Measurements from ENCODE around the gene DDAH1.

The DDAH1 gene

DNA sequence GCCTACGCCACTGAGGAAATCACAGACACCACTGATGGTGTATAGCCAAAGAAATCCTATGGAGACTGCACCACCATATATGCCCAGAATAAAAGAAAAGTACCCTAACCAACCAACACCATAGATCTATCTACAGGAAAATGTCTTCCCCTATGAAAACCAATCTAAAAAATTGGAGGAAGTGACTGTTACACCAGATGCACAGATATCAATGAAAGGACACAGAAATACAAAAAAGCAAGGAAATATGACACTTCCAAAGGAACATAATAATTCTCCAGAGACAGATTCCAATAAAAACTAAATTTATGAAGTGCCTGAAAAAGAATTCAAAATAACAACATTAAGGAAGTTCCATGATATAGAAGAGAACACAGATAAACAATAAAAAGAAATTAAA is 131.8 kb downstream of the DDAH1 start:
- no peak for DNase-seq

DNA sequence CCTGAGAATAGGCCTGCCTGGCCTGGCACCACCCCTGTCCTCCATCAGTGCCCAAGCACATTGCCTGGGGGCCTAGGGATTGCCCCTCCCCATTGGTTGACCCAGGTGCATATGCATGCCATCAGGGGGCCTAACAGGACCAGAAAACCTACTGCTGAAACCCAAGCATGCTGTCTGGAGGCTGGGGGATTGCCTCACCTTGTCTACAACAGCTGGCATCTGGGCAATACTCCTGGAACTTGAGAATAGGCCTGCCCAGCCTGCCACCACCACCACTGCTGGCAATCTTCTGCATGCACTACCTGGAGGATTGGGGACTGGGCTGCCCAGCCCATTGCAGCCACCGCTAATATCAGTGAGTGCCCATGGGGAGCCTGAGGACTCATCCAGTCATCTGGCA is 132.4 kb downstream of the DDAH1 start:
- no peak for DNase-seq

DNA sequence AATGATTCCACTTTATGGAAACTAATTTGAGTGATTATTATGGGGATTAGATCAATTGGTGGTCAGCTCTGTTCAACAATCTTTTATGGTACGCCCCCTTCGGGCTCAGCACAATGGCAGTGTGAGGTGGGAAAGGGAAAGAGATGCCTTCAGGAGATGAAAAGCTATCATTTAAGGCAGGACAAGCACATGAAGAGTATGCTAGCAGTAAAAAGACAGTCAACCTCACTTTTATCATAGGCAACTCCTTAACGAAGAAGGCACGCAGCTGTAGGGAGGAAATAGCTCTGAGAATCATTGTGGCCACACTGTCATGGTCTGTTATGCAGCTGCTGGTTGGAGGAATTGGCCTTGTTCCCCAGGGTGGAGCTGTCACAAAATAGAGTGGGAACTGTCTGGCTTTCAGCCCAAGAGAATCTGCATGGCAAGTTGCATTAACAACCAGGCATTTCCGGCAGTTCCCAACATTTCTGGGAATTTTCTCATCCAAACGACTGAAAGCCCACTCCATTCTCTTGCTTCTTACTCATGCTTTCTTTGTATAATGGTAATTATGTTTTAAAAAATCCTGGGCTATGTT is 134.2 kb downstream of the DDAH1 start:
- peak in 6 of 56 donors; percentile 3 to 44 (median 14) for DNase-seq

DNA sequence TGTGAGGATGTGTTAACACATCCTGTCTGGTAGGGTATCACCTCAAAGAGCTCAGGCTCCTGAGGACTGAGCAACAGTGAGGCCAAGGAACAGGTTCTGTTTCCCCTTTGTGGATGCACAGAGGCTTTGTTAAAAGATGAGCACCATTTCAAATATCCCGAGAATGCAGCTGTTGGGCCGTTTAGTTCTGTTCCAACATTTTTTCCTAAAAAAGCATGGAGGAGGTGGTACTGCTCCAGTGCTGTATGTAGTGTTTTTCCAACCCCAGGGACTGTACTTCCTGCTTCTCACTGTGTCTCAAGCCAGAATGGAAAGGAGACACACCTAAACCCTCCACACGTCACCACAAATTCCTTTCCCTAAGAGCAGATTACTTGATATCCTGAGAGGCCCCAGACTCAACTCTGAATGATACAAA is 134.7 kb downstream of the DDAH1 start:
- DNase-seq = no peak

DNA sequence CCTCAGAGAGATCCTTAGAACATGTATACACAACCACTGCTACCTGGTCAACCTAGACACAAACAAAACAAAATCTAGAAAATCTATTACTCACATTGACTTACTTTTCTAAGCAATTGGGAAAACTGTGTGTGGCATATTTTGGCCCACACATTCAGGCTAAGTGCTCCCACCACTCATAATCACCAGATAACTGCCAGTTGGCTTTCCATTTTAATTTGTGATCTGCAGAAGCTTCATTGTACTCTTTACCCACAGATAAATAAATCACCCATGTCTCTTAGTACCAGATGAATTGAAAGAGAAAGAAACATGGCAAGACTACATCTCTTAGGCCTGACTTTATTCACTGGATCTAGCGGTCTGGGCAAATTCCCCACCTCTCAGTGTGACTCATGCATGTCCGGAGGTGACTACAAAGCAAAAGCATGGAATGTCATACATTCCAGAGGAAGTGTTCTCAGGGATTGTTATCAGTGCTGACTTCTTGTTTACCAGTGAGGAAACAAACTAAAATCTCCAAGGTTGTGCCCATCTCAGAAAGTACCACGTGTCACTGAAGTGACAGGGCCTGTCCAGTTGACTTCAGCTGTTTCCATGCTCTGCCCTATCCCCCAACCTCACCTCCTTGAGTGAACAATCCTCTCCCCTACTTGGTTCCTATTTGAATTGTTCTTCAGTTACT is 136.1 kb downstream of the DDAH1 start:
- DNase-seq = no peak

DNA sequence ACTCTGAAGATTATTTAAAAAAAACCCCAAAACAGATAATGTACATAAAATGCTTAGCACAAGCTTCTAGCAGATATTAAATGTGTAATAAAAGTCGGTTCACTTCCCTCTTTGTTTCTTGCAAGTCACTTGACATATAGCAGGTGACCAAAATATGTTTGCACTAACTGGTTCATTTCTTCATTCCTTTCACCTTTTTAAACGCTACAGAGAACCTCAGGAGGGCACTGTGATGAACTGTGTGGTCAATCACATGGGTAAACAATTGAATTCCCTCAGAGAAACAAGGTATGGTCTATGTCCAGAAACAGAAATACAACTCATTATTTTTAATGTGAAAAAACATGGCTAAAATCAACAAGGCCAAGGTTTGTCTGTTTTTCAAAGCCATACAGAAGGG is 137.2 kb downstream of the DDAH1 start:
- DNase-seq = no peak

DNA sequence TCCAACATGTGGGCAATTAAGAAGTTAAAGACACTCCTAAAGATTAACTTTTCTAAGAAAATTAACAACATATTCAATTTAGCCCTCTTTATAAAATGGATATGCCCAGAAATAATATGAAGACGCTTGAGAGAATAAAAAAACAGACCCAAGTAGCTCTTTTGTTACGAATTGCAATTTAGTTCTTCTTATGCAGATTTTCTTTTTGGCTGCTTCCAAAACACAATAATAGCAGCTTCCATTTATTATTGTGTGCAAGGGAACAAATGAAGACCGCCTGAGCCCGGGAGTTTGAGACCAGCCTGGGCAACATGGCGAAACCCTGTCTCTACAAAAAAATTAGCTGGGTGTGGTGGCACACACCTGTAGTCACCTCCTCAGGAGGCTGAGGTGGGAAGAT is 138.1 kb downstream of the DDAH1 start:
- DNase-seq = no peak

DNA sequence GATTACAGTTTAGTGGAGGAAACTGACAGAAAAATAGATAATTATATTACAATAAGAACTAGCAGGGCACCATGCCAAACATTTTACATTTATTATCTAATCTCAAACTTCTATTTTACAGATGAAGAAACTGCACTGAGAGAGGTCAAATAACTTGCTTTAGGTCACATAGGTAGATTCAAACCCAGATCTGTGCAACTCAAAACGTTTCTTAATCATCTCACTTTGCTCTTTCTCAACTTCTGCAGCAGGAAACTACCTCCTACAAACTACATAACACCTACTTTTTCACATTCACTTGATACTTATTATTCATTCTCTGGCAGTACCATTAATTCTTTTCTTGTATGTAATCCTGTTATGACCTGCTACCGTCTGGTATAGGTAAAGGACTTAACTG is 138.6 kb downstream of the DDAH1 start:
- no peak for DNase-seq

DNA sequence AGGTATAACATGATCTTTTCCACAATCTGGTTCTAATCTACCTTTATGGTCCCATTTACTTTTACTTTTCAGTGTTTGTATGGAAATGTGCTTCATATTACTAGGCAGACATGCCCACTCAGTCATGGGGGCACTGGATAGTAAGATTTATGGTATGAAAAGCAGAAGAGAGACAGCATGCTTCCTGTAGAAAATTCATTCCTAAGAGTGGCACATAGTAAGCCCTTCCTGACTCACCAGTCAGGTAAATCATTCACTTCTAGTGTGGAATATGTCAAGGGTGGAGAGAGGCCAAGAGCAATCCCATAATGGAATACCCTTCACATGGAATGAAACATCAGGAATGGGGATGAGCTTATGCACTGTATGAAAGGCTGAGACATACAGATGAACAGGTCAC is 139.0 kb downstream of the DDAH1 start:
- DNase-seq = no peak

DNA sequence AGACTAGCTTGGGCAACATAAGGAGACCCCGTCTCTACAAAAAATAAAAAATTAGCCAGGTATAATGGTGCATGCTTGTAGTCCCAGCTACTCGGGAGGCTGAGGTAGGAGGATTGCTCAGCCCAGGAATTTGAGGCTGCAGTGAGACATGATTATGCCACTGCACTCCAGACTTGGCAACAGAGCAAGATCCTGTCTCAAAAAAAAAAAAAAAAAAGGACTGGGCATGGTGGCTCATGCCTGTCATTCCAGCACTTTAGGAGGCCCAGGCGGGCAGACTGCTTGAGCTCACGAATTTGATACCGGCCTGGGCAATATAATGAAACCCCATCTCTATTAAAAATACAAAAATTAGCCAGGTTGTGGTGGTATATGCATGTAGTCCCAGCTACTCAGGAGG is 141.2 kb downstream of the DDAH1 start:
- no peak for DNase-seq

DNA sequence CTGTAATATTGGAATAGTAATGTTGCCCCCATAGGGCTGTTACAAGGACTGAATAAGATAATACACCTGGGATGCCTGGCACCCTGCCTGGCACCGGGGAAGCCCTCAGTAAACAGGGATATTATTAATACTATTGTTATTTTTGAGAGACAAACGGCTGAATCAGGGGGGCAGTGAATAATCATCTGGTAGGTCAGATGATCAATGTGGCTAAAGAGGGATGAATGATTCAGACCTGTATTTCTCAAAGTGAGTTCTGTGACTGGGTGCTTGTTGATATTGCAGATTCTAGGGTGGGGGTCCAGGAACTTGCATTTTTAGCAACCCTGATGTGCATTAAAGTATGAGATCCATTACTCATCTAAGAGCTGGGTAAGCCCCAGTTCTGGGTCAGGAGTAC is 142.3 kb downstream of the DDAH1 start:
- DNase-seq = no peak

DNA sequence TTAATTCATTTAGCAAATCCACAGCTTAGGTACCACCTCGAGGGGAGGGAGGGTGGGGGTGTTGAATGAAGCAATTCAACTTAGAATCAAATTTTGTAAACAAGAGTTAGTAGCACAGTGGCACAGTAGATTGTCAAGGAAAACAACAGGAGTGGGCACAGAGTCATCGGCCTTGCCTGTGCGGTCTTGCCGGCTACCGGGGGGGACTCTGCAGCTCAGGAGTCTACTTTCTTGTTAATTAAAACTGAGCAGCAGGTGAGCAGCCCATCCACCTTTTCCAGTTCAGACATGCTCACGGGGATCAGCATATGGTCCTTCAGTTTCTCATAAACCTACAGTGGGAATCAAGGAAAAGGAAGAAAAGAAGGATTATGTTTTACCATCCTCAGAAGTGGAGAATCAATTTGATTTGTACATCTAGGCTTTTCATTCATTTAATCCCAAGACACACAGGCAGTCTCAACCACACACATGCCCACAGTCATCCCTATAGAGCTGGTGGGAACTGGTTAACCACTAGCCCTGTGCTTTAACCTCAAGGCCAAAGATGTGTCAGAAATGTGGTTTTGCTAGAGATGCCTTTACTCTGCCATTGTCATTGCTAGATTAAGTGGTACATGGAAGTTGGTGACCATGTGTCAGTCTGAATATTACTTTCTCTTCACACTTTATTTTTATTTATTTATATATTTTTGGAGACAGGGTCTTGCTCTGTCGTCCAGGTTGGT is 143.6 kb downstream of the DDAH1 start:
- DNase-seq = no peak

DNA sequence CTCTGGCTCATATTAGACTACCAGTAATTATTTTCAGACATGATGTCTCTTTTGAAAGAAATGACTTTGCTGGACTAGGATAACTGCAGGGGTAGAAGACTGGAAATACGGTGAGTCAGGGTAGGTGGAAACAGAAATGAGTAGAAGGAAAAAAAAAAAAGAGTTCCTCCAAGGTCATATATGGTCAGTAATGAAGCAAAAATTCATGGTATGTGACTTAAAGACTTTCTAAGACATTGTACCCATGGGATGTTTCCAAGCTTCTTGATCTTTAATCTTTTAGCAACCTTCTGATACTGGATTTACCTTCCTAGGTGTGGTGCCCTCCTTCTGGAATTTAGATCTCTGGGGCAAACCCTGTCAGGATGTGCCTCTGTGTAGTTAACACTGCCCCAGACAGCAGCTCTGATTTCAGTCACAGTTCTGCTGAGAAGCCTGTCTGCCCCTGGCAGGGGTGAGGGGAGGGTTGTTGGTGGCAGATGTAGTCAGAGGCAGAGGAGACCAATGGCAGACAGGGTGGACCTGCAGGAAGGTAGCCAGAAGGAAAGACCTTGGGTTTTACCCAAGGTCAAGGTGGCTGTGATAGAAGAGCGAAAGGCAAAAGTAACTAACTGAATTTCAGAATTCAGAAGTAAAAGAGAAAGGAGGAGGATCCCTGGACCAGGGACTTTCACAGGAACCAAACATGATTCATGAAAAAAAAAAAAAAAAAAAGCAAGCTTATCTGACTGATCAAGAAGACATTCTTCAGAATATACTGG is 144.4 kb downstream of the DDAH1 start:
- DNase-seq = no peak

DNA sequence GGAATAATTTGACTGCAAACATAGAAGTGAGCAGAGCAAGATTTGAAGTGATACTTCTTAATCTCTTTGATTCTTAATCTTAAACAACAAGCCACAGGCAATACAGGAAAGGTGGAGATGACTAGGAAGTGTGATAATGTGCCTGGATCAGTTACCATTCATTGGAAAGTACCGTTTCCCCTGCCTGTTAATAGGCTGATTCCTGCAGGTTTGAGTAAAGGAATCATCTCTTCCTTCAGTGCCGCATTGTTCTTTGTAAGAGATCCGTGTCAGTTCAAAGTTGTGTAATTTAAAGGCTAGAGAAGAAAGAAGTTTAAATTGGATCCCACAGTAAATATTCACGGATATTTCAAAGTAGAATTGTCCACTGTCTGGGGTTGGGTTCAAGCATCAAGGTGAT is 145.0 kb downstream of the DDAH1 start:
- no peak for DNase-seq

DNA sequence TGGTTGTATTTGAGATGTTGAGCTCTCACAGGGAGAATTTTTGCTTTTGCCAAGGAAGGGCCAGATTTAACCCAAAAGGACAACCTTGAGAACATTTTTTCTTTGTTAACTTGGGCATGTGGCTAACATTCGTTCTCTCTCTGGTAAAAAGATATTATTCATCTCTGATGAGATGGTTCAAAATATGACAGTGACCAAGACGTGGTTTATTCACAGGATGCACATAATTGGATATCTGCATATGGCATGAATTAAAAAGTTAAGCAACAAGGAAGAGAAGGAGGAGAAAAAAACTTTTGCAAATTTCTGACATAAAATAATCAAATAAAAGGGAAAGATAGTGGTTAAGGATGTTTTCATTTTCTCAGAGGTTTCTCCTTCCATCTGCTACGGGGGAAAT is 145.5 kb downstream of the DDAH1 start:
- no peak for DNase-seq

DNA sequence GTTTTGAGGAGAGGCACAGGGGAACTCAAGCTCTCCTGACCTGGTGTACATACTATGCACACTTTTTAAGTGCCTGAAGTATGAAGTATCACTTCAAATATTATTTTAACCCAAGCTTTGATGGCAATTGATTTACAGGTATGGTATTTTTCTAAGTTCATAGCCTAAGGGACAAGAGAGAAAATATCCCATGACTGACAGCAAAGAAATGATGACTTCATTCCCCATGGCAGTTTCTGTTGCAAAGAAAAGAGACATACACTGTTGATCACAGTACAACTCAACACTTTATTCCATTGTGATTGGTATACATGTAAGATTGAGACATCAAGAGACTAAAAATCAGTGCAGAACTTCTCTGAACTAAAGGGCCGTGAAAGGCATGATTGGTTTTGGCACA is 146.7 kb downstream of the DDAH1 start:
- DNase-seq = no peak

DNA sequence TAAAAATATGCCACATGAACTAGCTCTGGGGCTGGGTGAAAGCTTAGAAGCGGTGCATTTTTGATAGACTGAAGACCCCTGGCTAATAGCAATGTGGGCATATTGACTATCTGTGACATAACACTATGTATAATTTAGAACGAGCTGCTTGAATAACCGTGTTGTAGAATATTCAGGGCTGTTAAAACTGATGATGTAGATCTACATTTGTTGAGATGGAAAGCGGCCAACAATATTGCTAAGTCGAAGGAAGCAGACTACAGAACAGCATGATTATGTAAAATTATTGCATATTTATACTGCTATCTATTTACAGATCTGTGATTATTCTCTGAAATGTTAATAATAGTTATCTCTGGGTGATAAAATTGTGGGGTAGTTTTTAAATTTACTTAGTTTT is 147.4 kb downstream of the DDAH1 start:
- DNase-seq = no peak

DNA sequence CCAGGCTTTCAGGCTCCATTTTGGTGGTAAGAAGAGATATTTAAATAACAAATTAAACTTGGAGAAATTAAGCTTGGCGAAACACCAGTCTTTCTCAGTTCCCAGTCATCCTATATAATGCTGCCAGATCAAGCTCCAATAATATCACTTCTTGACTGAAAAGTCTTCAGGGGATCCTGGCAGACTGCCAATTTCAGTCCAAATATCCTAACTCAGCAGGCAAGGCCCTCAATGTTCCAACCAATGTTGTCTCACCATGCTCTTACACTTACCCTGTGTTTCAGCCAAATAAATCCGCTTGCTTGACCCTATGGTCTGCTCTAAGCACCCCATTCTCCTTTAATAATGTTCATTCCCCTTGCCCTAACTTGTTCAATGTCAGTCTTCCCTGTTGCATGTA is 148.6 kb downstream of the DDAH1 start:
- peak in 1 of 56 donors; percentile 9 for DNase-seq

DNA sequence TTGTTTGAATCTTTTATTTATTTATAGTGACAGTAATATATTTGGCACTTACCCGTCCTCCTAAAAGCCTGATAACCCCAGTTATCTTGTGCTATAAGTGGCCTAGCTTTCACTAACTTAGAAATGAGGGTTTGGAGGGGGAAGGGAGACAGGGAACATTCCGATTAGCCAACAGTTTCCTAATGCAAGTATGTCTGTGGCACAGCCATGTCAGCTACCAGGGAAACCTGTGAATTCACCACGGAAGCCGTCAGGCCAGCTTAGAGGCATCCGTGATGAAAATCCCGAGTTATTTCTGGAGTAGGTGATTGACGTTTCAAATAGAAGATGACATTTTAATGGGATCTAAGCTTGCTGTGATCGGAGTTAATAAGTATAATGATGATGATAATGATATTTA is 149.2 kb downstream of the DDAH1 start:
- no peak for DNase-seq

DNA sequence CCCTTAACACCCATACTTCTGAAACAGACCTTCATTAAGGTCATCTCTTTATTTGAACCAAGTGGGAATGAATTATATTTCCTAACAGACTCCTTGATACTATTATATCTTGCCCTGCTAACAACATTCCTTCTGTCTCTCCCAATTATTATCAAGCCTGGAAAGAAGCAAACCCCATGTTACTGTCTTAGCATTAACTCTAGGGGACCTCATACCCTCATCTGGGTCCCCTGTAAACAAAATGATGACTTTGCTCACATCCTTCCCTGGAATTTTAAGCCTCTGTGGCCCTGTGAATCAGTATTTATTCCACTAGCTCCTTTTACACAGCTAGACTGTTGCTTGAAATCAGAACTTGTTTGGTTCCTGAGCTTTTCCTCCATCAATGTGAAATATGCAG is 150.2 kb downstream of the DDAH1 start:
- DNase-seq = no peak

DNA sequence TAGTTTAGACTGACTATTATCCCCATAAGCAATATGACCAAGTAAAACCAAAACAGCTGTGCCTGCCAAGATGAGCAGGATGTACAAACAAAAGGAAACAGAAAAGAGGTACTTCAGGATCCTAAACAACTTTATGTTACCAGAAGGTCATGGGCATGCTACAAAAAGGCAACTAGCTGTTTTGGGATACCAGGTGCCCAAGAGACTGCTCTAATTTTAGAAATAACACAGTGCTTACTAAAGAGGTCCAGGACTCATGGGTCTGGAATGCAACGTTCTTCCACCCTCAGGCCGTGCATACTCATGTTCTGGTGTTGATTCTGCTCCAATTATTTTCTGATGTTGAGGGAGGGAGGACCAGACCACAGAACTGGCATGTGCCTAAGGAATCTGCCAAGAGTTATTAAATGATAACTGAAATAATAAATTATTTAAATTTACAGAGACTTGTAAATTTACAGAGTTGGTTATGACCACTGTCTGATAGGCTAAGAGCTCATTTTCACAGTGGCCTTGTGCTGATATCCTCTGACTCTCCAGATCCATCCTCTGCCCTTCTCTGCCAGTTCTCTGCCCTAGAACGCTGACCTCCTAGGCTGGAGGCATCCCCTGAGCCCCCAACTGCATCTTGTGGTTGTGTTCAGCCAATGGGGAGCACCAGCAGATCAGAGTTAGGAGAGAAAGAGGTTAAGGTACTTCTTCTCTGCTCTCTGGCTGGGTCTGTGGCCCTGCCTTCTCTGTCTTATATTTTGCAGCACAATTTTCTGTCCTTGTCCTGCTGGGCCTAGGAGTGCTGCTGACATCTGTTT is 150.9 kb downstream of the DDAH1 start:
- DNase-seq = no peak

All from nucleus accumbens (tissue), 56 donors.